Mammary epithelial cell (primary cell): ENCODE measurements around the gene RBP2.

Experiments
- CTCF ChIP-seq, 2 donors: IDR thresholded peaks in 1 of 2; conservative IDR thresholded peaks in 1 of 2; 2 replicates each; pipeline ENCODE4 v1.5.1; 2011 to 2012; ENCODE audit warnings: inconsistent platforms in 2 of 2, low read length in 2 of 2, mild to moderate bottlenecking in 2 of 2, control low read depth in 1 of 2, low read depth in 1 of 2; ENCODE audit not compliant: insufficient read depth in 1 of 2; ENCODE audit errors: extremely low read depth in 1 of 2
- EZH2 ChIP-seq: IDR thresholded peaks from 2 replicates; pipeline ENCODE4 v1.6.1; 2012; ENCODE audit warnings: low read length, inconsistent platforms, borderline replicate concordance

DNA sequence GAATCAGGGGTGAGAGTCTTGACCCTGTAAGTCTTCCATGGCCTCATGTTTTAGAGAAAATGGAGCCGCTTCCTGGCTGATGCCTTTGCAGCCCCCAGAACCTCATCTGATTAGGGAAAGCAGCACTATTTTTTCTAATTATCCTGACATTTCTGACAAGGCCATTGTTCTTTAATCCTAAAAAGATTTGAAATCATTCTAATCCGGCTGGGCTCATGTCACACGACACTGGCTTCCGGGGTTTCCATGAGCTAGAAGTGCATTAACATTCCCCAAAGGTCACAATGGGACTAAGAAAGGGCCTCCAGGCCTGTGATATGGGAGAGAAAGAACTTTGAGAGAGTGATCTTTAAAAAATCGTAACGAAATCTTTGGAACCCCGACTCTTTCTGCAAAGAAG is 33.1 kb downstream of the RBP2 start:
- no peak for TF ChIP-seq CTCF (conservative IDR thresholded peaks at IDR 0.05 in 1 of 2, IDR thresholded peaks at IDR 0.05 in 1 of 2; ENCODE audit: extremely low read depth in 1 of 2, insufficient read depth in 1 of 2, low read depth in 1 of 2, low read length in 2 of 2)
- TF ChIP-seq EZH2: no peak
